ENCODE results near the gene ZNF575.

ZNF575 gene

GRCh38 chr19:43575955-43576878 lies 43.2 kb downstream of the ZNF575 start:
- no peak for DNase-seq (ENCODE audit: low read depth, low spot score)
- peak overlapping the region; percentile 11 for H3K4me3 ChIP-seq (ENCODE audit: insufficient read length, low read depth)

GRCh38 chr19:43578787-43579186 lies 45.8 kb downstream of the ZNF575 start:
- Histone ChIP-seq H3K4me3 (ENCODE audit: insufficient read length, low read depth) (no peak overlapping the region), H3K9me3 (ENCODE audit: insufficient read depth, low read length) (no peaks in the 10 kb centered on the region), H3K36me3 (ENCODE audit: insufficient read depth, insufficient read length, low read length) (peaks cover 4% of the 10 kb centered on the region), H3K27me3 (ENCODE audit: insufficient read depth, insufficient read length) (no peaks in the 10 kb centered on the region), H3K4me1 (ENCODE audit: insufficient read depth, insufficient read length) (peaks cover 6% of the 10 kb centered on the region), H3K9ac (ENCODE audit: insufficient read length, low read depth) (no peak overlapping the region)
- DNase-seq (ENCODE audit: low read depth, low spot score), result no peak
- TF ChIP-seq ZNF274 (IDR thresholded peaks at IDR 0.05; ENCODE audit: low read depth, low read length), result no peak
- no peak for TF ChIP-seq YY1 (IDR thresholded peaks at IDR 0.05; ENCODE audit: insufficient read depth, insufficient read length)
- no peak for TF ChIP-seq SUZ12 (IDR thresholded peaks at IDR 0.05; ENCODE audit: extremely low read depth, insufficient read depth, insufficient read length)

More at GRCh38 chr19:43575955-43576878, 43.2 kb downstream of the ZNF575 start:
- Histone ChIP-seq H3K4me1 (ENCODE audit: insufficient read depth, insufficient read length) (peaks cover 6% of the 10 kb centered on the region), H3K9me3 (ENCODE audit: insufficient read depth, low read length) (no peaks in the 10 kb centered on the region), H3K36me3 (ENCODE audit: insufficient read depth, insufficient read length, low read length) (peaks cover 12% of the 10 kb centered on the region), H3K9ac (ENCODE audit: insufficient read length, low read depth) (no peak overlapping the region), H3K27me3 (ENCODE audit: insufficient read depth, insufficient read length) (no peaks in the 10 kb centered on the region)
- no peak for TF ChIP-seq ZNF274 (IDR thresholded peaks at IDR 0.05; ENCODE audit: low read depth, low read length)
- TF ChIP-seq SUZ12 (IDR thresholded peaks at IDR 0.05; ENCODE audit: extremely low read depth, insufficient read depth, insufficient read length), result no peak
- TF ChIP-seq YY1 (IDR thresholded peaks at IDR 0.05; ENCODE audit: insufficient read depth, insufficient read length), result no peak

DNA sequence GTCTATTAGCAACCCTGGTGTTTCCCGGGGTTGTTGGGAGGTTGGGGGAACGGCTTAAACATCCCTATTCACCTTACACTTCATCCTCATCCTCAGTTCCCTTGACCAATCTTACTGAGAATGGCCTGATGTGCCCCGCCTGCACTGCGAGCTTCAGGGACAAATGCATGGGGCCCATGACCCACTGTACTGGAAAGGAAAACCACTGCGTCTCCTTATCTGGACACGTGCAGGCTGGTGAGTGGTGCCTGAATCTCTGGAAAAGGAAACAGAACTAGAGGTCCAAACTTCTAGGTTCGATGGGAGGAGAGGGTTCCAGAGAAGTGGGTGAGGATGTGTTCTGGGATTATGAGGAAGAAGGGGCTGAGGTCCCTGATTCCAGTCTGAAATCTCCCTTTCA lies 48.5 kb downstream of the ZNF575 start:
- no peak overlapping the region for H3K4me3 ChIP-seq (ENCODE audit: insufficient read length, low read depth)
- no peak for DNase-seq (ENCODE audit: low read depth, low spot score)
- H3K36me3 ChIP-seq (ENCODE audit: insufficient read depth, insufficient read length, low read length), result peaks cover 7% of the 10 kb centered on the region
- no peaks in the 10 kb centered on the region for H3K9me3 ChIP-seq (ENCODE audit: insufficient read depth, low read length)
- H3K9ac ChIP-seq (ENCODE audit: insufficient read length, low read depth), result peak overlapping the region; percentile 28
- no peaks in the 10 kb centered on the region for H3K27me3 ChIP-seq (ENCODE audit: insufficient read depth, insufficient read length)
- H3K4me1 ChIP-seq (ENCODE audit: insufficient read depth, insufficient read length), result no peaks in the 10 kb centered on the region
- TF ChIP-seq YY1 (IDR thresholded peaks at IDR 0.05; ENCODE audit: insufficient read depth, insufficient read length) (no peak), SUZ12 (IDR thresholded peaks at IDR 0.05; ENCODE audit: extremely low read depth, insufficient read depth, insufficient read length) (no peak), ZNF274 (IDR thresholded peaks at IDR 0.05; ENCODE audit: low read depth, low read length) (no peak)

DNA sequence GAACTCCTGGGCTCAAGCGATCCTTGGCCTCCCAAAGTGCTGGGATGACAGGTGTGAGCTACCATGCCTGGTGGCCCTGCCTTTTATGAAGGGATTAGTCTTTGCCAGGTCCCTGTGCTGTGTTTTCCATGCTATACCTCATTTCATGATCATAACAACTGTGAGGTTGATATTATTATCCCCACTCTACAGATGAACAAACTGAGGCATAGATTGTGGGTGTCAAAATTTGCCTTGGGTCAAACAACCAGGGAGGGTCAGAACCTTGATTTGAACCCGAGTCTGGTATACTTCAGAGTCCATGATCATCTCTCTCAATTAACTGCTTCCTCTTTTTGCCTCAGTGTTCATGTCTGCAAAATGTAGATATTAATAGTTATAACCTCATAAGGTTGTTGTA lies 49.5 kb downstream of the ZNF575 start:
- Histone ChIP-seq H3K9me3 (ENCODE audit: insufficient read depth, low read length) (no peaks in the 10 kb centered on the region), H3K4me3 (ENCODE audit: insufficient read length, low read depth) (no peak overlapping the region), H3K4me1 (ENCODE audit: insufficient read depth, insufficient read length) (no peaks in the 10 kb centered on the region), H3K27me3 (ENCODE audit: insufficient read depth, insufficient read length) (no peaks in the 10 kb centered on the region), H3K36me3 (ENCODE audit: insufficient read depth, insufficient read length, low read length) (peaks cover 15% of the 10 kb centered on the region), H3K9ac (ENCODE audit: insufficient read length, low read depth) (no peak overlapping the region)
- TF ChIP-seq SUZ12 (IDR thresholded peaks at IDR 0.05; ENCODE audit: extremely low read depth, insufficient read depth, insufficient read length) (no peak), ZNF274 (IDR thresholded peaks at IDR 0.05; ENCODE audit: low read depth, low read length) (no peak), YY1 (IDR thresholded peaks at IDR 0.05; ENCODE audit: insufficient read depth, insufficient read length) (no peak)
- DNase-seq (ENCODE audit: low read depth, low spot score), result no peak

DNA sequence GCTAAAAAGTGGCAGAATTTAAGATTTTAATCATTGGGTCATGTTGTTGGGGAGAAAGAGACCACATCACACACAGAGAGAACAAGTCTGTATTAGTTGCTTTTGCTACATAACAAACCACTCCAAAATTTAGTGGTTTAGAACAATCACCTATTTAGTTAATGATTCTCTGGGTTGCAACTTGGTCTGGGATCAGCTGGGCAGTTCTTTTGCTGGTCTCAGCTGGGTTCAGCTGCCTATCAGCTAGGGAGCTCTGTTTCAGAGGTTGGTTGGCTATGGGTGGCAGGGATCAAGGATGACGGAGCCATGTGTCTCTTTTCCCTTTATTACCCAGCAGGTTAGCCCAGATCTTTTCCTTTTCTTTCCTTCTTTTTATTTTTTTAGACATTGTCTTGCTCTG lies 51.5 kb downstream of the ZNF575 start:
- Histone ChIP-seq H3K9me3 (ENCODE audit: insufficient read depth, low read length) (no peaks in the 10 kb centered on the region), H3K4me1 (ENCODE audit: insufficient read depth, insufficient read length) (no peaks in the 10 kb centered on the region), H3K9ac (ENCODE audit: insufficient read length, low read depth) (no peak overlapping the region), H3K4me3 (ENCODE audit: insufficient read length, low read depth) (no peak overlapping the region), H3K36me3 (ENCODE audit: insufficient read depth, insufficient read length, low read length) (peaks cover 21% of the 10 kb centered on the region), H3K27me3 (ENCODE audit: insufficient read depth, insufficient read length) (no peaks in the 10 kb centered on the region)
- no peak for TF ChIP-seq SUZ12 (IDR thresholded peaks at IDR 0.05; ENCODE audit: extremely low read depth, insufficient read depth, insufficient read length)
- no peak for TF ChIP-seq ZNF274 (IDR thresholded peaks at IDR 0.05; ENCODE audit: low read depth, low read length)
- no peak for TF ChIP-seq YY1 (IDR thresholded peaks at IDR 0.05; ENCODE audit: insufficient read depth, insufficient read length)
- no peak for DNase-seq (ENCODE audit: low read depth, low spot score)
